Endothelial cell of umbilical vein (primary cell): ENCODE measurements around the gene JARID2.

Source experiments
- CTCF ChIP-seq, 2 donors: IDR thresholded peaks; 1 replicate in 1 of 2; 2 replicates in 1 of 2; pipeline ENCODE4 v1.5.1; 2011; ENCODE audit warnings: low read length in 2 of 2, mild to moderate bottlenecking in 2 of 2, moderate library complexity in 2 of 2, control low read depth in 1 of 2, inconsistent platforms in 1 of 2, low read depth in 1 of 2; ENCODE audit not compliant: insufficient read depth in 1 of 2; ENCODE audit errors: extremely low read depth in 1 of 2
- EZH2 ChIP-seq: IDR thresholded peaks from 2 replicates; pipeline ENCODE4 v1.6.1; 2012; ENCODE audit warnings: borderline replicate concordance, low read depth, mild to moderate bottlenecking, moderate library complexity, low read length, inconsistent platforms; ENCODE audit not compliant: severe bottlenecking
- POLR2A ChIP-seq: IDR thresholded peaks from 2 replicates; pipeline ENCODE4 v1.6.1; 2012; ENCODE audit warnings: low read depth, mild to moderate bottlenecking, control low read depth, low read length
- POLR2AphosphoS5 ChIP-seq: IDR thresholded peaks from 2 replicates; pipeline ENCODE4 v1.6.1; 2012; ENCODE audit warnings: low read depth, mild to moderate bottlenecking, control low read depth, low read length, moderate library complexity; ENCODE audit not compliant: insufficient read depth
- TF ChIP-seq, protein P1 (sequence below): IDR thresholded peaks from 2 replicates; pipeline ENCODE4 v1.6.1; 2011; ENCODE audit not compliant: insufficient read depth, insufficient read length

DNA sequence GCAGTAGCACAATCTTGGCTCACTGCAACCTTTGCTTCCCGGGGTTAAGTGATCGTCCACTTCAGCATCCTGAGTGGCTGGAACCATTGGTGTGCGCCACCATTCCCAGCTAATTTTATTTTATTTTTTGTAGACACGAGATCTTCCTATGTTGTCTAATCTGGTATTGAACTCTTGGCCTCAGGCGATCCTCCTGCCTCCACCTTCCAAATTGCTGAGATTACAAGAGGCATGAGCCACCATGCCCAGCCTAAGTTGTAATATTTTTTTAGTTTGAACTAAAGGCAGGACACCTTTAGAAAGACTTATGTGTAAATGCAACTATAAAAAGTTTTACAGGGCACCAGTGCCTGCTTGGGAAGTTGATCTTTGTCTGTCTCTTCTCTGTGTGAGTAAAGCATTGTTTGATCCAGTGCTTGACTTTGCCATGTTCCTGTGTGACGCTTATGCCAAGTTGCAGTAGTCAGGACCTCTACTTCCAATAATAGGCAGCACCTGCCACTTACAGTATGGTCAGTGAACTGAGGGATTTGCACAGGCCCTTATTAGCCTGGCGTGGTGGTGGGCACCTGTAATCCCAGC is 46.9 kb downstream of the JARID2 start:
- TF ChIP-seq CTCF (IDR thresholded peaks at IDR 0.05; ENCODE audit: extremely low read depth in 1 of 2, insufficient read depth in 1 of 2, low read depth in 1 of 2, low read length in 2 of 2): no peak
- no peak for TF ChIP-seq EZH2
- TF ChIP-seq, protein P1, sequence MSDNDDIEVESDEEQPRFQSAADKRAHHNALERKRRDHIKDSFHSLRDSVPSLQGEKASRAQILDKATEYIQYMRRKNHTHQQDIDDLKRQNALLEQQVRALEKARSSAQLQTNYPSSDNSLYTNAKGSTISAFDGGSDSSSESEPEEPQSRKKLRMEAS: no peak
- TF ChIP-seq POLR2A: no peak
- TF ChIP-seq POLR2AphosphoS5: no peak
